Stimulated activated CD8-positive, alpha-beta memory T cell treated with anti-CD3 and anti-CD28 coated beads, Interleukin-4, amount 100 ng/mL, for 4 hours (primary cell): ENCODE data around the gene GATA5.

Source experiments
- DNase-seq, 2 donors: peaks; one replicate each; pipeline ENCODE4 v3.0.0-alpha.2; 2020; ENCODE audit warnings: low read depth in 2 of 2, low spot score in 1 of 2

Gene GATA5

DNA sequence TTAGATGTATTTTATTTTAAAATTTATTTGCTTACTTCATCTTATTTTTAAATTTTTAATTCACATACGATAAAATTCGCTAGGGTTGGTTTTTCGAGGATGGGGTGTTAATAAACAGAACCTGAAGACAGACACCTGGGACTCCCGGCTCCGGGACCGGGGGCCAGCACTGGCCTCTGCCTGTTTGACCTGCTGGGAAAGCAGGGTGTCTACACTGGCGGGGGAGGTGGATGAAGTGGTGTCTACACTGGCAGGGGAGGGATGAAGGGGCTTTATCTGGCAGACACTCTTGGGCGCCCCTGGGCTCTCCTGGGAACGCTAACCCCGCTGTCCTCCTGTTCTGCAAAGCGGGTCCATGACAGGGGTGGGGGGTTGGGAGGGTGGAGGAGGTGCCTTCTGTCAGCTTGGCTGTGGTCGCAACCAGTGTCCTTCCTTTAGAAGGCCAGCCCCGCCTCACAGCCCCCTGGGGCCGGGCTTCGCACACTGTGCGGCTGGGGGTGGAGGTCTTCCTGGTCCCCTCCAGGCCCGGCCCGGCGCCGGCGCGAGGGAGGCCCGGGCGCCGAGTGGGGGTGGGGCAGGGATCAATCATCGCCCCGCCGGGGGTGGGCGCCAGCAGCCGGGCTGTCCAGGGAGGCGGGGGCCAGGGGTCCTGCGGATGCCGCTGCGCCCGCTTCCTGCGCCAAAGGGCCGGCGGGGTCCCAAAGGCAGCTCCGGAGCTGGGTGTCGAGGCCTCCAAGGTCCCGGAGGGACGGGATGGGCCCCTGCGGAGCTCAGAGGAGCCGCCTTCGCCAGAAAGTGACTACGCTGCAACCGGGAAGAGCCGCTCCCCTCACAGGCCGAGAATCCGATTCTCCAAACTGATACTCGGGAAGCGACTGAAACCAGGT, 1.8 kb downstream of the GATA5 start:
- no peak for DNase-seq

DNA sequence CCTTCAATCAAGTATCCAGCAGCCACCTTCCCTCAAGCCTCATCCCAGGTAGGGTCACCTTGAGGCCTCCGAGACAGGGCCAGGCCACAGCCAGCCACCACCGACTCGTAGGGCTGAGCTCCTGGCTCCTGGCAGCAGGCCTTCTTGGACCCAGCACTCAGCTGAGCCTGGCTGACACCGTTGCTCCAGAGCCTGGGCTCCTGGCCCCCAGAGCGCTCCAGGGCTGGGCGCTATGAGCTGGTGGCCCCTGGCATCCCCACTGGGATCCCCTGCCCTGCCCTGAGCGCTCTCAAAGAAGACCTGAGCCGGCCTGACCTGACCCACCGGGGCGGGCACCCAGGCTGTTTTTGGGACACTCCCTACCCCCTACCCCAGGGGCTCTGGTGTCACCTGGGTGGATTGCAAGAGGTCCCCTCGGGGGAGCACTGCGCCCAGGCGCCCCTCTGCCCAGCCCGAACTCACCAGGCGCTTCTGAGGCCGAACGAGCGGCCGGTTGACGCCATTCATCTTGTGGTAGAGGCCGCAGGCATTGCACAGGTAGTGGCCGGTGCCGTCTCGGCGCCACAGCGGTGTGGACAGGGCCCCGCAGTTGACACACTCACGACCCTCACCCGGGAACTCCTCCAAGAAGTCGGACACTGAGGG, 2.7 kb downstream of the GATA5 start:
- no peak for DNase-seq

DNA sequence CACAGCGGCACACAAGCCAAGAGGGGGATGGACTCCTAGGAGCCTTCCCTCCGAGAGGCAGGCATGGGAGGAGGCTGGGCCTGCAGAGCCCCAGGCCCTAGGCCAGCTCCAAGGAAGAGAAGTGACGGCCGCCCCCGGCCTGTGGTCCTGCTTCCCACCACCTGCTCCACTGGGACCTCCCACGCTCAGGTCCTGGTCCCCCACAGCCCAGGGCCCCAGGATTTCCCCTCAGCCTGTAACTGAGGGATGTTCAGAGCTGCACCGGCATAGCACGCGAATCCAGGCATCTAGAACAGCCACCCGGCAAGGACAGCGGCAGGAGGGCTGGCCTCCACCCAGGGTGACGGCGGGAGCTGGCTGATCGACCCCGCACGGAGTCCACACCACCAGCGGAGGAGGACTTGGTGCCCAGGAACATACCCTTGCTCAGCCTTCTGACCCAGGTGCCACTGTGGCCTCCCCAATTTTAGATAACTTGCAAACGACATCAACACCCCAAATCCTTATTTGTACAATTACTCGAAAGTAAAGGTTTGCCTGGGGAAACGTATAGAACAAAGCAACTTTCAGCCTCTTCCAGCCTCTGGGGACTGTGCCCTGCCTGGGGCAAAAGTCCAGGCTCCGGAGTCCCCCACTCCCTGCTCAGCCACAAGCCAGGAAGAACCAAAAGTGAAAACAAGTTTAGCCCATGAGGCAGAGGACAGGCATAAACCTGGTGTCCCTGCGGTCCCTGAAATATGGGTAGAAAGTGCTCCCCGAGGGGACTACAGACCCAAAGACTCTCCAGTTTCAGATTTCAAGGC, 3.5 kb downstream of the GATA5 start:
- DNase-seq: no peak

- no peak for DNase-seq
Observed at GRCh38 chr20:62470459-62470858, 5.3 kb downstream of the GATA5 start.

DNA sequence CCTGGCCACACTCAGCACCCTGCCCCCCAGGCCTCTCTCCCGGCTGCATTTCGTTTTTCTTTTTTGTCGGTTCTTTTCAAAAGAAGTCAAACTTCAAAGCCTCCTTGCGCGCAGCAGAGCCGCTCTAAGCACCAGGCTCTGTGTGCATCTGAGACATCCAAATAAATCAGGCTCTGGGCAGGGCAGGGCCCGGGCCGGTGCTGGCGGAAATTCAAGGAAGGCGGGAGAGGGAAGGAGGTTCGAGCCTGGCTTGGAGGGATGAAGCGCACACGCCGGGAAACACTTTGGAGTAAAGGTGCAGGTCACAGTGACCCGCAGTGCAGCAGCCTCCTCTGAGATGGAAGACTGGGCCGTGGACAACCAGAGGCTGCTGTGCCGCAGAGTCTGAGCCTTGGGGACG, 5.8 kb downstream of the GATA5 start:
- no peak for DNase-seq

GRCh38 chr20:62469352-62469751, 6.4 kb downstream of the GATA5 start:
- DNase-seq: no peak

GRCh38 chr20:62466806-62467537, 8.8 kb downstream of the GATA5 start:
- DNase-seq: no peak

DNA sequence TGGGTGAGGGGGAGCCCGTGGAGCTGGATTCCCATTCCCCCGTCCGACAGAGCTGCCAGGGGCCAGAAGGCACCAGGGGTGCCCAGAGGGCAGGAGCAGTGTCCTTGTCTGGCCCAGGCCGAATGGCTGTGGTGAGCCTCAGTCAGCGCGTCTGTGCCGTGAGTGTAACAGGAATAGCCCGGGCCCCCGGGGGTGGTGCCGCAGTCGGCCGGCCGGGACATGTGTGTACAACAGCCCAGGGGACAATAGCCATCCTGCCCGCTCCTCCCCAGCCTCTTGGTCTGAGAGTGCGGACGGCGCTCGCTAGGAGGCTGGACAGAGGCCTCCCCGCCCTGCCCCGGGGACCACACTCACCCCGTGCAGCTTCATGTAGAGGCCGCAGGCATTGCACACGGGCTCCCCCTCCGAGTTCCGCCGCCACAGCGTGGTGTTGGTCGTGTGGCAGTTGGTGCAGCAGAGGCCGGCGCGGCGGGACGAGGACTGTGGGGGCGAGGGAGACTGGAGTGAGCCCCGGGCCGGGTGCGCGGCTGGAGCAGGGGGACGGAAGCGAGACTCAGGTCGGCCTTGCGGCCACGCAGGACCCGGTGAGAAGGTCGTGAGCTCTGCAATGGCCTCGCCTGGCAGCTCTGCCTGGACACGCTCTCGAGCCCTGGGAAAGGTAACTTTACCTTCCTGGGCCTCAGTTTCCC, 9.6 kb downstream of the GATA5 start:
- no peak for DNase-seq

DNA sequence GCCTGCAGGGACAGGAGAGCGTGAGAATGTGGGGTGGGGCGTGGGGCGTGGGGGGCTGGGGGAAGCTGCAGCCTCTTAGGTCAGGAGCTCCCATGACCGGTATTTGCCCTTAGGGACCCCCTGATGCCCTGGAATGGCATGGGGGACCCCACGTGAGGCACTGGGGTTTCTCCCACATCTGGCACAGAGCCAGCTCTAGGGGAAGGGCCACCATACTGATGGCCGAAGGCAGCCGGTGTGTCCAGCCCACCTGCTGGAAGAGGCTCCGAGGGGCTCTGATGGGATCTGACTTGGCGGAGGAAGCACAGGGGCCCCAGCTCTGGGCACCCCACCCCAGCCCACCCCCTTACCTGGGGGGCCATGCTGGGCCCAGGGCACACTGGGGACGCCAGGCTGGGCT, 10.8 kb downstream of the GATA5 start:
- DNase-seq: no peak

DNA sequence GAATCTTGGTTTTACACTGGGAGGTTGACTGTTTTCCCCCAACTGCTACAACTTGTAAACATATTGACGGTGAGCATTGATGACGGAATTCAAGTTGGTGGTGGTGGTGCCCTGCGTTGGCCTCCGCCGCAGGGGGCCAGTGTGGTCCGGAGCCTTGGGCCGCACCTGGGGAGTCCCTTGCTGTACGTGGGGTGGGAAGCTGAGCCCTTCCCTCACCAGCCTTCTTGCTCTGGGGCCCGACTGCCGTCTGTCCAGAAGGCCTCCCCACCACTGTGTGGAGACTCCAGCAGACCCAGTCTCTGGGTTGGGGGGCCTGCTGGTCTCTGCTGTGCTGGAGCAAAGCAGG, 11.4 kb downstream of the GATA5 start:
- DNase-seq: no peak

- no peak for DNase-seq
Observed at GRCh38 chr20:62463651-62464424, 12.0 kb downstream of the GATA5 start.

DNA sequence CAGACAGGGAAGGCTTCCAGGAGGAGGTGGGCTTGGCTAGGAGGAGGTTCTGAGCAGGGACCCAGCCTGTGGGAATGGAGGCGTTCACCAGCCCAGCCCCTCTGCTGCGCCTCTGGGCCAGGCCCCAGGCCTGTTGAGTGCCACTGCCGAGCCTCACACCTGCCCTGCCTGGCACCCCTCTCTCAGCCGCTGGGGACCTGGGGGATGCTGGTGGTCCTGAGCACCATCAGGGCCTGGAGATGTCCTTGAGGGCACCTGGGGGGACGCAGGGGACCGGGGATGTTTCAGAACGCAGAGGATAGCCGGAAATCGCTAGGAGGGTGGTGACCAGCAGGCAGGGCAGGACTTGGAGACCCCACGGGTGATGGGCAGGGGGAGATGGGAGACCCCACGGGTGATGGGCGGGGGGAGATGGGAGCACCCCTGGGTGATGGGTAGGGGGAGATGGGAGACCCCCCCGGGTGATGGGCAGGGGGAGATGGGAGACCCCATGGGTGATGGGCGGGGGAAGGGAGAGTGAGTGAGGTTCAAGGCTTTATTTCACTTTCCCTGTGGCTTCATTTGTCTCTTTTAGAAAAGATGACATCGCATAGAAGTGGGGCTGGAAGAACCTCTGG, 12.7 kb downstream of the GATA5 start:
- DNase-seq: no peak

DNA sequence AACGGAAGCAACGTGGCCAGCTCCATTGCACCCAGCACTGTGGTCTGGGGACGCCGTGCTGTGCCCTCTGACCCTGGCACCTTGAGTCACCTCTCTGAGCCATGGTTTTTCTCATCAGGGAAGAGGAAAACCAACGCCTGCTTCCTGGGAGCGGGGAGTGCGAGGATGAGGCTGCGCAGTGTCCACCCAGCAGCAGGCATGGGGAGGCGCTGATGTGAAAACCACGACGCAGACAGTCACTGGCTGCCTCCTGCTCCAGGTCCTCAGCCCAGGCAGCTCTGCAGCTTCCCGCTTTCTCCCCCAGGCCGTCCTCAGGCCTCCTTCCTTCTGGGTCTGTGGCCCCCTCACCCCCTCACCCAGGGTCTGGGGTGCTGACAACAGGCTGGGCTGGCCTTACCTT, 14.0 kb downstream of the GATA5 start:
- DNase-seq: no peak

DNA sequence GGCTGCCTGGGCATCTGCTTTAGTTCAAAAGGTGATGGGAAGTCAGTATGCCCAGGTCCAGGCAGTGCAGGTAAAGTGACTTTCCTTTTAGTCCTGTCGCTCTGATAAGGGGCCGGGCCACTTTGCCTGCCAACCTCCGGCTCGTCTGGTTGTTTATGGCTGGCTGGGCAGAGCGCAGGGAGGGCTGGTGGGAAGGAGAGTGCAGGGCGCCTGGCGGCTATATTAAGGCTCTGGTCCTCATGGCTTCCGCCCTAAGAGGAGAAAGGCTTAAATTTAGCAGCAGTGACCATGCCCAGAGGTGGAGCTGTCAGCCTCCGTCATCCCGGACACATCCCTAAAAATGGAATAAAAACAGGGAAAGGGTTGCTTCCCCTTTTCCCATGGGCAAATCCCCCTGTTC, 14.6 kb downstream of the GATA5 start:
- no peak for DNase-seq

GRCh38 chr20:62460678-62461077, 15.1 kb downstream of the GATA5 start:
- DNase-seq: no peak

DNA sequence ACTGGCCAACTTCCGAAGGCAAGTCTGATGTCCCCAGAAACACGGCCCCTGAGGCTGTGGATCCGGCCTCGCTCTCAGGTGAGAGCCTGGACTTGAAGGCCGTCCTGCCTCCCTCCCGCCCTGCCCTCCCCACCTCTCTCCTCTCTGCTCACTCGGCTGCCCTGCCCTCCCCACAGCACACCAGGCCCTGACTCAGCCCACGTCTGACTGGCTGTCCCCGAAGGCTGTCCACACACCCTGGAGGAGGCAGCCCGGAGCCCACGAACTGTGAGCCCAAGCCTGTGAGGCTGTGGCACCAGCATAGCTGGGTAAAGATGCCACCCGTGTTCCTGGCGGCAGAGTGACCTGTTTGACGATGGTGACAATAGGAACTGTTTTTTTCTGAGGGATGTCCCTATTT, 16.3 kb downstream of the GATA5 start:
- DNase-seq: no peak

- DNase-seq: no peak
Observed at GRCh38 chr20:62458275-62459251, 17.2 kb downstream of the GATA5 start.

DNA sequence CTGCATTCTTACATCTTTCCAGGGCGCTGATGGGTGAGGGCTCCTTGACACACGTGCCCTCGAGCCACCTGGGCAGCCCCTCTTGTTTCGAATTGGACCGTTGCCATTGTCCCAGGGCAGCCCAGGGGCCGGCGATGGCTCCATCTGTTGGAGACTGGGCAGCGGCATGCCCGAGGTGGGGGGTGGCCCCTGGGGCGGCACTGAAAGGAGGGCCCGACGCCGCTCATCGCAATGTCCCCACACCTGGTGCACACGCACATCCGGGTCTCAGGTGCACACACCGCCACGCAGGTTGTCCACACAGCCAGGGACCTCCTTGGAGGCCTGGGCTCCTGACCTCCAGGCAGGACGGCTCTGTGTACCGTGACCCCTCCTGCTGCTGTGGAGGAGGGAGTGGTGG, 18.0 kb downstream of the GATA5 start:
- DNase-seq: no peak
